Pancreas (tissue), 10 donors: ENCODE data around the gene LIMK1. TPM values are rescaled to one million over a fixed set of nuclear protein-coding genes. Genes with fewer than 3 reads are reported as not detected.

Source experiments
- ATAC-seq, 4 donors: fragments of 200-7000 bp; cut with Tn5 transposase; one replicate each; pipeline versions ENCODE4 v1.8.0 to v1.9.1; 2020; ENCODE audit warnings: mild to moderate bottlenecking in 4 of 4, moderate library complexity in 4 of 4
- DNase-seq, 6 donors: peaks; one replicate each; pipeline ENCODE4 v3.0.0-alpha.2; 2020
- FAIRE-seq: peaks from 2 replicates; lab custom pipeline; 2012; peaks lifted over from hg19 to GRCh38; lab: Jason Lieb, UNC
- H3K27ac ChIP-seq, 4 donors: fragments of 200-600 bp; sonication (generic); 1 replicate in 3 of 4; 2 replicates in 1 of 4; pipeline versions ENCODE4 v1.5.0 to v1.8.0; 2020
- H3K27me3 ChIP-seq, 4 donors: fragments of 200-600 bp; one replicate each; pipeline ENCODE4 v1.8.0; 2021
- H3K36me3 ChIP-seq, 3 donors: fragments of 200-600 bp; sonication (generic) in 1 of 3; one replicate each; pipeline versions ENCODE4 v1.5.0 to v1.8.0; 2020 to 2021
- H3K4me1 ChIP-seq, 3 donors: fragments of 200-600 bp; one replicate each; pipeline ENCODE4 v1.8.0; 2021
- H3K4me3 ChIP-seq, 4 donors: fragments of 200-600 bp; sonication (generic) in 2 of 4; one replicate each; pipeline versions ENCODE4 v1.5.0 to v1.8.0; 2020 to 2021
- H3K9me3 ChIP-seq, 4 donors: fragments of 200-600 bp; one replicate each; pipeline ENCODE4 v1.8.0; 2021
- CTCF ChIP-seq, 4 donors: fragments of 200-600 bp; sonication (generic) in 3 of 4; IDR thresholded peaks; one replicate each; pipeline versions ENCODE4 v1.5.0 to v1.8.0; 2021; ENCODE audit warnings: antibody characterized with exemption in 4 of 4
- WGBS, 2 donors: extraction: QIAGEN DNeasy Blood & Tissue Kit; methylation state at CpG; one replicate each; pipeline ENCODE4 v1.1.7; 2013; 5-methylcytosine and 5-hydroxymethylcytosine counted together
- intact Hi-C, 3 donors: fragments of 100-400 bp; cut with DNase I; formaldehyde crosslinking; loops; one replicate each; pipeline versions ENCODE4 v1.11.1 to v1.14.2; 2022
- polyA plus RNA-seq, 2 donors: library from polyadenylated mRNA; stranded (reverse); fragments of 200-250 nt; gene quantifications; one replicate each; pipeline ENCODE4 v1.2.3, GENCODE V29; 2013
- total RNA-seq, 6 donors: library from RNA; stranded (reverse); fragmentation: NEBNext Ultra II Directional in 4 of 6; extraction: Animal tissue kit (Norgen Biotek cat#: 25700) in 4 of 6; gene quantifications; one replicate each; pipeline versions ENCODE4 v1.2.1 to v1.2.4, GENCODE V29; 2021 to 2023
- donor health status: healthy with polysubstance abuse.
- donor health status: DM: no; HTN: no; CAD: no; lungs with moderate emphysema.
- donor health status: DM: no; HTN: no; CAD: no.
- donor health status: control.
- donor health status: control.
- donor health status: Bipolar disorder and iron deficiency.
- donor health status: DM: yes; HTN: yes; CAD: no.
- donor health status: DM: no; HTN: no; CAD: no.
- donor health status: DM: no; HTN: no; CAD: no.
- donor health status: DM: yes; HTN: yes; CAD: no.

Gene LIMK1
- total and polyA plus RNA-seq, 8 donors, result 4.9 to 22.6 (median 8.5) TPM

- Histone ChIP-seq H3K9me3 (no peaks in the 10 kb centered on the region), H3K27me3 (no peaks in the 10 kb centered on the region), H3K4me3 (no peak overlapping the region), H3K36me3 (no peaks in the 10 kb centered on the region), H3K4me1 (no peaks in the 10 kb centered on the region), H3K27ac (no peak overlapping the region)
- 73 to 77% methylated on average over 6 of the region's 6 CpGs for WGBS, 2 donors
- FAIRE-seq, result no peak
- intact Hi-C loops, result no loop called here
- no peak for DNase-seq
- ATAC-seq, result no peak
- TF ChIP-seq CTCF (IDR thresholded peaks at IDR 0.05), result no peak
Observed at GRCh38 chr7:74143383-74143782, 59.8 kb downstream of the LIMK1 start.

DNA sequence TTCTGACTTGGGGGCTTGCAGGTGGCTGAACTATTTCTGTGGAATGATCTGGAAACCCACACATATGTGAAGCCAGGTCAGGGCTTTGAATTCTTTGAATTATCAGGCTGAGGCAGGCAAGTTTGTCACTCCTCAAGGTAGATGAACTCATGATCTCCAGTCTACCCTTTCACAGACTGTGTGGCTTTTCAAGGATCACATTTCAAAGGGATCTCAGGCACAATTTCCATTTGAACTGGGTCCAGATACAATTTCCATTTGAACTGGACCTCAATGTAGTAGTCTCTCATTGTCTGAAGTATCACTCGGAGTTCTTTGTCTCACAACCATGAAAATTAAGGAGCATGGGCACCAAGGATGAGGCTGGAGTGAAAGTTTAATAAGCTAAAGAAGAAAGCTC lies 64.9 kb downstream of the LIMK1 start:
- WGBS, 2 donors, result 91 to 99% methylated on average over 1 of the region's 1 CpG
- H3K36me3 ChIP-seq, result no peaks in the 10 kb centered on the region
- H3K27me3 ChIP-seq, result no peaks in the 10 kb centered on the region
- H3K27ac ChIP-seq, result no peak overlapping the region
- no peaks in the 10 kb centered on the region for H3K9me3 ChIP-seq
- no peak for DNase-seq
- H3K4me3 ChIP-seq, result no peak overlapping the region
- intact Hi-C loops, result no loop called here
- FAIRE-seq, result no peak
- no peaks in the 10 kb centered on the region for H3K4me1 ChIP-seq
- no peak for TF ChIP-seq CTCF (IDR thresholded peaks at IDR 0.05)
- ATAC-seq, result no peak

GRCh38 chr7:74149071-74149470 lies 65.5 kb downstream of the LIMK1 start:
- no peak for ATAC-seq
- no peak for TF ChIP-seq CTCF (IDR thresholded peaks at IDR 0.05)
- no peak overlapping the region for H3K4me3 ChIP-seq
- DNase-seq, result no peak
- no peaks in the 10 kb centered on the region for H3K4me1 ChIP-seq
- no peaks in the 10 kb centered on the region for H3K9me3 ChIP-seq
- intact Hi-C loops, result no loop called here
- no peak overlapping the region for H3K27ac ChIP-seq
- WGBS, 2 donors, result 97 to 99% methylated on average over 5 of the region's 5 CpGs
- FAIRE-seq, result no peak
- H3K36me3 ChIP-seq, result no peaks in the 10 kb centered on the region
- H3K27me3 ChIP-seq, result no peaks in the 10 kb centered on the region

- Histone ChIP-seq H3K4me1 (no peaks in the 10 kb centered on the region), H3K36me3 (no peaks in the 10 kb centered on the region), H3K27me3 (no peaks in the 10 kb centered on the region), H3K4me3 (no peak overlapping the region), H3K9me3 (no peaks in the 10 kb centered on the region), H3K27ac (no peak overlapping the region)
- TF ChIP-seq CTCF (IDR thresholded peaks at IDR 0.05), result no peak
- no peak for DNase-seq
- ATAC-seq, result no peak
- intact Hi-C loops, result no loop called here
- no peak for FAIRE-seq
- WGBS, 2 donors, result 97 to 100% methylated on average over 1 of the region's 1 CpG
Observed at GRCh38 chr7:74149603-74150002, 66.0 kb downstream of the LIMK1 start.

GRCh38 chr7:74153736-74154135 lies 70.1 kb downstream of the LIMK1 start:
- no peak for FAIRE-seq
- DNase-seq, result no peak
- H3K36me3 ChIP-seq, result no peaks in the 10 kb centered on the region
- H3K4me3 ChIP-seq, result no peak overlapping the region
- no peaks in the 10 kb centered on the region for H3K4me1 ChIP-seq
- TF ChIP-seq CTCF (IDR thresholded peaks at IDR 0.05), result no peak
- no peak overlapping the region for H3K27ac ChIP-seq
- WGBS, 2 donors, result 80 to 85% methylated on average over 9 of the region's 9 CpGs
- H3K27me3 ChIP-seq, result no peaks in the 10 kb centered on the region
- intact Hi-C loops, result no loop called here
- ATAC-seq, result no peak
- H3K9me3 ChIP-seq, result no peaks in the 10 kb centered on the region
